ENCODE data around the gene FBXW7. TPM values are rescaled to one million over a fixed set of nuclear protein-coding genes. Genes with fewer than 3 reads are reported as not detected.

Gene FBXW7
- total RNA-seq, 1 experiment from 2014 or later: 33.5 TPM

DNA sequence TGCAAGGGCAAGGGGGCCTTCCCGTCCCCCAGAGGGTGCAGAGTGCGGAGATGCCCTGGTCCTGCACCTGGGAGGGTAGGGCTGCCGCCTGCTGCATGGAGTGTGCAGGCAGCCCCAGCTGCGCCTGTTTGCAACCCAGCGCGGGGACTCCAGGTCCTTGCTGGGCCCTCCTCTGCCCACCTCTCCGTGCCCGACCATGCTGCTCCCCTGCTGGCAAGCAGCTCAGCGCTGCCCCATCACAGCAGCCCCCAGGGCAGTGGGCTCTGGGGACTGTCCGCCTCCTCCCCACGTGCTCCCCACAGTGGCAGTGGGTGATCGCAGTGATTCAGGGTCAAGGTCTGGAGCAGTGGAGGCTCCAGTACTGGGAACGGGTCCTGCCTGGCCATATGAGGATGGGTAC, 5.0 kb upstream of the FBXW7 start:
- TF ChIP-seq CTCF (conservative IDR thresholded peaks at IDR 0.05; ENCODE audit: low read depth, low read length) (no peak), EZH2 (IDR thresholded peaks at IDR 0.05; ENCODE audit: borderline replicate concordance, low read depth, low read length, poor library complexity, severe bottlenecking) (no peak)
- no peak for DNase-seq (ENCODE audit: low spot score)
- peaks cover 5% of the 10 kb centered on the region for H3K4me1 ChIP-seq (ENCODE audit: insufficient read depth, low read length, poor library complexity, severe bottlenecking)
- no peaks in the 10 kb centered on the region for H3K27me3 ChIP-seq (replicated peaks; ENCODE audit: insufficient read depth, low read depth, low read length, poor library complexity)
- POLR2A ChIA-PET (ENCODE audit: low non-redundant PET): no interaction called here
- intact Hi-C loops (cut with micrococcal nuclease; ENCODE audit: unreplicated experiment): no loop called here
- H3K9me3 ChIP-seq (ENCODE audit: low read depth, low read length, poor library complexity, severe bottlenecking): no peaks in the 10 kb centered on the region
- CTCF ChIA-PET: no interaction called here
- no peaks in the 10 kb centered on the region for H3K36me3 ChIP-seq (ENCODE audit: insufficient read depth, low read length, poor library complexity, severe bottlenecking)
- no peak overlapping the region for H3K27ac ChIP-seq (ENCODE audit: low read depth, low read length, poor library complexity, severe bottlenecking)
- no TSS peak for BruUV-seq (replicated peaks)
- no peak overlapping the region for H3K4me3 ChIP-seq (ENCODE audit: low read depth, low read length, poor library complexity, severe bottlenecking)

- no peak for TF ChIP-seq CTCF (conservative IDR thresholded peaks at IDR 0.05; ENCODE audit: low read depth, low read length)
- no peak for TF ChIP-seq EZH2 (IDR thresholded peaks at IDR 0.05; ENCODE audit: borderline replicate concordance, low read depth, low read length, poor library complexity, severe bottlenecking)
- no TSS peak for BruUV-seq (replicated peaks)
These were observed 4.4 kb upstream of the FBXW7 start for GRCh38 chr4:152540293-152540674.

DNA sequence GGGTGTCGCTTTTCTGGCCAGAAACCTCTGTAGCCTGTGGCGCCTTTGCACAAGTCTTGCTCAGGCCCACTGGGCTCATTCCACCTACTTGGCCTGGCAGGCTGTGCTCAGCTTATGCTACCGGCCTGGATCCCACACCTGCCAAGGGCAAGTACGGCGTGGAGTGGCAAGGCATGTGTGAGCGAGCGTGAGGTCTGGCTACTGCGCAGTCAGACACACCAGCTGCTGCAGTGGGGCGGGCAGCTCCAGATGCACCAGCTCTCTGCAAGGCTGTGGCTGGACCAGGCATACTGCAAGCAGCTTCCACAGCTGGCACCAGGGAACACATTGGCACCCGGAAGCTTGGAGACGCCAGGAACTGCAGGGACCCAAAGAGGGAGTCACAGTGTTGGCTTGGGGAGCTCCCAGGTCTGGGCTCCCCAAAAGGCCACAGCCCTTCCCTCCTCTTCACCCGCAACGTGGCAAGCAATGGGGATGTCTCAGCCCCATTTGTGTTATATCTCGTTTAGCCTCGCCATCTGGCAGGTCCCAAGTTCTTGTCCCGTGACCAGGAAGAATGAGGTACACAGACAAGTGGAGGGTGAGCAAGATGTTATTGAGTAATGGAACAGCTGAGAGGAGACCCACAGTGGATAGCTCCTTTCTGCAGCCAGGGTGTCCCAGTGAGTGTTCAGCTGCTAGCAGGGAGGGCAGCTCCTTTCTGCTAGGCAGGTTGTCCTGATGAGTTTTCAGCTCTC, 3.8 kb upstream of the FBXW7 start:
- TF ChIP-seq CTCF (conservative IDR thresholded peaks at IDR 0.05; ENCODE audit: low read depth, low read length) (no peak), EZH2 (IDR thresholded peaks at IDR 0.05; ENCODE audit: borderline replicate concordance, low read depth, low read length, poor library complexity, severe bottlenecking) (no peak)
- DNase-seq (ENCODE audit: low spot score): no peak
- BruUV-seq (replicated peaks): no TSS peak
- Histone ChIP-seq H3K27ac (ENCODE audit: low read depth, low read length, poor library complexity, severe bottlenecking) (no peak overlapping the region), H3K4me3 (ENCODE audit: low read depth, low read length, poor library complexity, severe bottlenecking) (no peak overlapping the region), H3K9me3 (ENCODE audit: low read depth, low read length, poor library complexity, severe bottlenecking) (no peaks in the 10 kb centered on the region), H3K4me1 (ENCODE audit: insufficient read depth, low read length, poor library complexity, severe bottlenecking) (peaks cover 5% of the 10 kb centered on the region), H3K27me3 (replicated peaks; ENCODE audit: insufficient read depth, low read depth, low read length, poor library complexity) (no peaks in the 10 kb centered on the region), H3K36me3 (ENCODE audit: insufficient read depth, low read length, poor library complexity, severe bottlenecking) (no peaks in the 10 kb centered on the region)
- intact Hi-C loops (cut with micrococcal nuclease; ENCODE audit: unreplicated experiment): no loop called here
- ChIA-PET POLR2A (ENCODE audit: low non-redundant PET) (interaction anchor here (0.6 kb wide), 1 partner anchor 11 kb away, joined by 3 read pairs; no protein-coding TSS in a partner anchor), CTCF (no interaction called here)

More at GRCh38 chr4:152540293-152540674, 4.4 kb upstream of the FBXW7 start:
- Histone ChIP-seq H3K4me1 (ENCODE audit: insufficient read depth, low read length, poor library complexity, severe bottlenecking) (peaks cover 5% of the 10 kb centered on the region), H3K4me3 (ENCODE audit: low read depth, low read length, poor library complexity, severe bottlenecking) (no peak overlapping the region), H3K27me3 (replicated peaks; ENCODE audit: insufficient read depth, low read depth, low read length, poor library complexity) (no peaks in the 10 kb centered on the region), H3K36me3 (ENCODE audit: insufficient read depth, low read length, poor library complexity, severe bottlenecking) (no peaks in the 10 kb centered on the region), H3K9me3 (ENCODE audit: low read depth, low read length, poor library complexity, severe bottlenecking) (no peaks in the 10 kb centered on the region), H3K27ac (ENCODE audit: low read depth, low read length, poor library complexity, severe bottlenecking) (no peak overlapping the region)
- CTCF ChIA-PET: no interaction called here
- intact Hi-C loops (cut with micrococcal nuclease; ENCODE audit: unreplicated experiment): no loop called here
- POLR2A ChIA-PET (ENCODE audit: low non-redundant PET): interaction anchor here (0.6 kb wide), 1 partner anchor 11 kb away, joined by 3 read pairs; no protein-coding TSS in a partner anchor
- DNase-seq (ENCODE audit: low spot score): peak; percentile 14
